Calu3 (cell line): ENCODE measurements around the gene ATP5IF1. TPM values are rescaled to one million over a fixed set of nuclear protein-coding genes. Genes with fewer than 3 reads are reported as not detected.

Experiments used
- Bru-seq: library from RNA; stranded (reverse); fragments of 400-500 nt; gene quantifications from one replicate; lab custom pipeline; 2021; lab: Mats Ljungman, UMichigan
- BruChase-seq, 2 experiments: library from RNA; stranded (reverse); fragments of 400-500 nt; gene quantifications; one replicate each; lab custom pipeline; 2021; lab: Mats Ljungman, UMichigan
- BruUV-seq: library from RNA; stranded (reverse); fragments of 400-500 nt; replicated peaks from 2 replicates; lab custom pipeline; 2021; lab: Mats Ljungman, UMichigan
- CTCF ChIA-PET: fragments of 300-600 bp; sonication (Branson Sonifier 250); formaldehyde crosslinking; loops from one replicate; lab custom pipeline; 2022; ENCODE audit warnings: antibody characterized with exemption; lab: Charles Lee
- DNase-seq: peaks from one replicate; pipeline ENCODE4 v3.0.0; 2022
- H3K27ac Mint-ChIP-seq: one replicate; pipeline ENCODE4 v1.8.0; 2022; ENCODE audit warnings: mixed read lengths; ENCODE audit not compliant: unreplicated experiment
- H3K27me3 Mint-ChIP-seq: one replicate; pipeline ENCODE4 v1.8.0; 2022; ENCODE audit warnings: mixed read lengths; ENCODE audit not compliant: unreplicated experiment
- H3K36me3 Mint-ChIP-seq: one replicate; pipeline ENCODE4 v1.8.0; 2022; ENCODE audit warnings: mild to moderate bottlenecking, moderate library complexity, mixed read lengths; ENCODE audit not compliant: insufficient read depth, unreplicated experiment
- H3K4me1 Mint-ChIP-seq: one replicate; pipeline ENCODE4 v1.8.0; 2022; ENCODE audit warnings: mild to moderate bottlenecking, low read depth, mixed read lengths; ENCODE audit not compliant: unreplicated experiment
- H3K4me3 Mint-ChIP-seq: one replicate; pipeline ENCODE4 v1.8.0; 2022; ENCODE audit warnings: mild to moderate bottlenecking, low read depth, moderate library complexity, mixed read lengths; ENCODE audit not compliant: unreplicated experiment
- H3K9me3 Mint-ChIP-seq: one replicate; pipeline ENCODE4 v1.8.0; 2022; ENCODE audit warnings: low read depth, mixed read lengths; ENCODE audit not compliant: unreplicated experiment
- intact Hi-C: fragments of 100-400 bp; cut with micrococcal nuclease; formaldehyde crosslinking; loops from one replicate; pipeline ENCODE4 v1.10.0; 2022; ENCODE audit not compliant: unreplicated experiment
- long read RNA-seq: library from polyadenylated mRNA; stranded (forward); transcript quantifications from one replicate; pipeline ENCODE4 v2.0.0, GENCODE V29; 2022
- total RNA-seq: library from RNA; stranded (reverse); gene quantifications from 2 replicates; pipeline ENCODE4 v1.2.3, GENCODE V29; 2022
- TF ChIP-seq, protein P1 (sequence below): fragments of 200-600 bp; IDR thresholded peaks from one replicate; pipeline ENCODE4 v1.8.0; 2022; ENCODE audit warnings: antibody characterized with exemption; ENCODE audit not compliant: unreplicated experiment

Gene ATP5IF1
- total RNA-seq (112 and 125 TPM in 2 replicates), Bru-seq, nascent RNA (percentile 55 among the genes with signal in this experiment), BruChase-seq, experiment 1, labeled RNA remaining after a 6-hour chase (percentile 71 among the genes with signal in this experiment), BruChase-seq, experiment 2, labeled RNA remaining after a 2-hour chase (percentile 60 among the genes with signal in this experiment)
- long read RNA-seq, transcript ATP5IF1-201 (3 exons, 494 nt): major isoform, 220 of 265 reads
- long read RNA-seq, transcript ATP5IF1-202 (2 exons, 1,855 nt): minor isoform, 27 of 265 reads
- long read RNA-seq, partial matches to known transcripts: 10 of 265 reads
- long read RNA-seq, other reads (novel, unspliced or antisense): 8 of 265 reads

DNA sequence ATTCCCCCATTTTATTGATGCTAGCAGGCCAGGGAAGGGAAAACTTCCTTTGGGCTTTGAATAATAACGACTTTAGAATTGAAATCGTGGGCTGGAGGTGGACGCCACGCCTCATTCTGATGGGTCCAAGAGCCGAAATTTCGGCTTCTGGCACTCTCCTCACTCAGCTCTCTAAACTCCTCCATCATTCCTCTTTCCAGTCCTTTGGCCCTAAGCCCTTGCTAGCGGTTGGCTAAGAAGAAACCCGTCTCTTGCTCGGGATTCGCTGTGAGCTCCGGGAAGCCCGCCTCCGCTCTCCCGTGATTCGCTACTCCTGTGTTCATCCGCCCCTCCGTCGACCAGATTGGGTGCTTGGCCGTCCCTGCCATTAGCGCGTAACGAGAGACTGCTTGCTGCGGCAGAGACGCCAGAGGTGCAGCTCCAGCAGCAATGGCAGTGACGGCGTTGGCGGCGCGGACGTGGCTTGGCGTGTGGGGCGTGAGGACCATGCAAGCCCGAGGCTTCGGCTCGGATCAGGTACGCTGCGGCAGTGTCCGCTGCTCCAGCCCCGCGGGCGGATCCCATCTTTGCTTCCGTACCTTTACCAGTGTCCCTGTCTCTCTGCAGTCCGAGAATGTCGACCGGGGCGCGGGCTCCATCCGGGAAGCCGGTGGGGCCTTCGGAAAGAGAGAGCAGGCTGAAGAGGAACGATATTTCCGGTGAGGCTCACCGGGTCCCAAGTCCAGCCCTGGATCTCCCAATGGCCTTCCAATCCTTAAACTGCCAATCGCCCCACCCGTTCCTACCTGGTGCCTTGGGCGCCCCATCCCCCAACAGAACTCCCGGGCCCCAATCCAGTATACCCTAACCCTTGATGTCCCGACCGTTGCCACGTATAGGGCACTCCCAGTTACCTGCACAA is at the start of gene ATP5IF1:
TSS of gene ATP5IF1 (plus strand) at position 370 of the 901 bp plus-strand sequence. CDS start at position 430, 60 bp downstream.
- no peaks in the 10 kb centered on the region for H3K27me3 Mint-ChIP-seq
- CTCF ChIA-PET: interaction anchor here (0.6 to 1.9 kb wide), 3 partner anchors 13 to 414 kb away, joined by 4 to 8 read pairs (median 5); no protein-coding TSS in a partner anchor

DNA sequence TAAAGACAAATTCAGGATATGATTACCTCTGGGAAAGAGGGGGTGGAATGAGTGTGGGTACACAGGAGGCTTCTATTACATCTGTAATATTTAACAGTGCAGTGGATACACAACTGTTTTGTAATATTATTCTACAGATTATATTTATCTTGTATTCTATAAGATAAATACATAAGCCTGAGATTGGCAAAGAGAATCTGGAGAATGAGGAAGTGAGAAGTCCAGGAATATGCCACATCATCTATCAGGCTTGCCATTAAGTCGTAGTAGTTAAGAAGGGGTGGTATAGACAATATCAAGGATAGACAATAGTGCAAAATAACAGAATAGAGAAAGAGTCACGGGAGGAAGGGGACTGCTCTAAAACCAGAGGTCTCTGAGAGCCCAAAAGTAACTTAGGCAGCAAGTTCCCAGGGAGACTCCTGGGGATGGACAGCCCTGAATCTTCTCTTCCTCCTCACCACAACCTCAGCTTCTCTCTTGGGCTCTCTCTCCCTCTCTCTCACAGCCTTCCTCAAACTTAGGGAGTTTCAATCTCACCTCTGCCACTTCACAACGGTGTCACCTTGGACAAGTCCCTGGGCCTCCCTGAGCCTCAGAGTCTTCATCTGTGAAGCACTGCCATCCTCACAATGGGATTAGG is 45.5 kb upstream of the ATP5IF1 start:
- no peaks in the 10 kb centered on the region for H3K27me3 Mint-ChIP-seq
- peaks cover 31% of the 10 kb centered on the region for H3K4me1 Mint-ChIP-seq
- peaks cover 4% of the 10 kb centered on the region for H3K36me3 Mint-ChIP-seq
- CTCF ChIA-PET: no interaction called here
- peak overlapping the region; percentile 57 for H3K27ac Mint-ChIP-seq
- TF ChIP-seq, protein P1, sequence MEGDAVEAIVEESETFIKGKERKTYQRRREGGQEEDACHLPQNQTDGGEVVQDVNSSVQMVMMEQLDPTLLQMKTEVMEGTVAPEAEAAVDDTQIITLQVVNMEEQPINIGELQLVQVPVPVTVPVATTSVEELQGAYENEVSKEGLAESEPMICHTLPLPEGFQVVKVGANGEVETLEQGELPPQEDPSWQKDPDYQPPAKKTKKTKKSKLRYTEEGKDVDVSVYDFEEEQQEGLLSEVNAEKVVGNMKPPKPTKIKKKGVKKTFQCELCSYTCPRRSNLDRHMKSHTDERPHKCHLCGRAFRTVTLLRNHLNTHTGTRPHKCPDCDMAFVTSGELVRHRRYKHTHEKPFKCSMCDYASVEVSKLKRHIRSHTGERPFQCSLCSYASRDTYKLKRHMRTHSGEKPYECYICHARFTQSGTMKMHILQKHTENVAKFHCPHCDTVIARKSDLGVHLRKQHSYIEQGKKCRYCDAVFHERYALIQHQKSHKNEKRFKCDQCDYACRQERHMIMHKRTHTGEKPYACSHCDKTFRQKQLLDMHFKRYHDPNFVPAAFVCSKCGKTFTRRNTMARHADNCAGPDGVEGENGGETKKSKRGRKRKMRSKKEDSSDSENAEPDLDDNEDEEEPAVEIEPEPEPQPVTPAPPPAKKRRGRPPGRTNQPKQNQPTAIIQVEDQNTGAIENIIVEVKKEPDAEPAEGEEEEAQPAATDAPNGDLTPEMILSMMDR: no peak
- intact Hi-C loops: loop anchor here (5.0 kb wide), 1 partner anchor 98 kb away; no protein-coding TSS in a partner anchor
- DNase-seq: no peak
- no peaks in the 10 kb centered on the region for H3K9me3 Mint-ChIP-seq
- no TSS peak for BruUV-seq
- H3K4me3 Mint-ChIP-seq: no peak overlapping the region

More for the DNA sequence above, at the start of gene ATP5IF1:
- no peak within 1 kb of the TSS for H3K27ac Mint-ChIP-seq
- H3K36me3 Mint-ChIP-seq: peaks cover 13% of the 10 kb centered on the region
- H3K4me3 Mint-ChIP-seq: no peak within 1 kb of the TSS
- peak; percentile 91 for DNase-seq
- H3K9me3 Mint-ChIP-seq: no peaks in the 10 kb centered on the region
- TF ChIP-seq, protein P1: no peak
- BruUV-seq: no TSS peak
- H3K4me1 Mint-ChIP-seq: no peaks in the 10 kb centered on the region
- intact Hi-C loops: no loop called here

DNA sequence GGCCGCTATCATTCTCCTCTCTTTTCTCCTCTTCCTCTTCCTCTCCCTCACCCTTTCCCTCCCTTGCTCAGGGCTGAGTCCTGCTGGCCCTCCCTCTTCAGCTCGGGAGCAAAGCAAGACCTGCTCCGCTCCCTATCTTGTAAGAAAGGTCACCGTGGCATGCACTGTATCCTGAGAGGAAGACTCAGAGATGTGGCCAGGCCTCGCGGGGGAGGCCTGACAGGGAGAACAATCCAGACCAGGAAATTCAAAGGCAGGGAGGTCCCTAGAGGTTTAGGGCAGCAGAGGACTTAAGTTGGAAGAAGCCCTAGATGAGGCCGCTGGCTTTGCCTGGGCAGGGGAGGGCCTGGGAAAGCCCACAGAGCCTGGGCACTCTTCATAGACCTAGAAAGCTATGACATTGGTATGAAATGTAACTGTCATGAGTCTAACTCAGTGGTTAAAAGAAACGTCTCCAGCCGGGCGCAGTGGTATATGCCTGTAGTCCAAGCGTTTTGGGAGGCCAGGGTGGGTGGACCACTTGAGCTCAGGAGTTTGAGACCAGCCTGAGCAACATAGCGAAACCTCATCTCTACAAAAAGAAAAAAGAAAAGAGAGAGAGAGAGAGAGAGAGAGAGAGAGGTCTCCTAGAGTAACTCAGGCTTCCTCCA is 44.8 kb upstream of the ATP5IF1 start:
- CTCF ChIA-PET: no interaction called here
- TF ChIP-seq, protein P1: no peak
- no peak for DNase-seq
- no peaks in the 10 kb centered on the region for H3K27me3 Mint-ChIP-seq
- intact Hi-C loops: loop anchor here (5.0 kb wide), 1 partner anchor 99 kb away; no protein-coding TSS in a partner anchor
- peaks cover 4% of the 10 kb centered on the region for H3K36me3 Mint-ChIP-seq
- no peaks in the 10 kb centered on the region for H3K9me3 Mint-ChIP-seq
- peak overlapping the region; percentile 57 for H3K27ac Mint-ChIP-seq
- no peak overlapping the region for H3K4me3 Mint-ChIP-seq
- peaks cover 31% of the 10 kb centered on the region for H3K4me1 Mint-ChIP-seq
- BruUV-seq: no TSS peak
